ENCODE results near the gene PRR12.

Gene PRR12

GRCh38 chr19:49544154-49544553 lies 46.8 kb upstream of the PRR12 start:
- Histone ChIP-seq H3K4me1 (peaks cover 0 to 4% (median 0%) of the 10 kb centered on the region in 4 donors), H3K27me3 (no peaks in the 10 kb centered on the region), H3K36me3 (peaks cover 0 to 15% (median 3%) of the 10 kb centered on the region in 3 donors), H3K9me3 (no peaks in the 10 kb centered on the region), H3K27ac (no peak overlapping the region), H3K4me3 (no peak overlapping the region)
- no peak for TF ChIP-seq CTCF (IDR thresholded peaks at IDR 0.05)
- no peak for DNase-seq
- intact Hi-C loops (cut with DNase I; ENCODE audit: low total_unique reads): loop anchor here (5.0 kb wide), 1 partner anchor 1807 kb away; no protein-coding TSS in a partner anchor

- intact Hi-C loops (cut with DNase I; ENCODE audit: low total_unique reads): loop anchor here (2.0 kb wide), 2 partner anchors 44 to 72 kb away; partner anchors contain the start of gene FLT3LG
- TF ChIP-seq CTCF (IDR thresholded peaks at IDR 0.05): peak; percentile 75 to 92
- no peaks in the 10 kb centered on the region for H3K9me3 ChIP-seq
These were observed 44.0 kb upstream of the PRR12 start for GRCh38 chr19:49546825-49547565.

DNA sequence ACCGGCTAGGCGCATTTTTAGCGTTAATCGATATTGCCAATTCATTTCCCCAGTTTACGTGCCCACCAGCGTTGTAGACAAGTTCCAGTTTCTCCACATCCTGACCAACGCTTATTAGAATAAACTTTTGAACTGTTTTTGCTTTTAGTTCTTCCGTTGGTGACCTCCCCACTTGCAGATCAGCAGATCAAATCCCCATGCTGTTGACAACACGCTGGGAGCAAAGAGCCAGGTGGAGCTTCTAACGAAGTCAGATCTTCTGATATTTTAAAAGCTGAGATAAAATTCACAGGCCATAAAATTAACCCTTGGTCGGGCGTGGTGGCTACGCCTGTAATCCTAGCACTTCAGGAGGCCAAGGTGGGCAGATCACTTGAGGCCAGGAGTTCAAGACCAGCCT lies 41.9 kb upstream of the PRR12 start:
- peaks cover 0 to 21% (median 8%) of the 10 kb centered on the region in 3 donors for H3K36me3 ChIP-seq
- H3K4me1 ChIP-seq: peaks cover 0 to 4% (median 0%) of the 10 kb centered on the region in 4 donors
- no peaks in the 10 kb centered on the region for H3K9me3 ChIP-seq
- no peak for DNase-seq
- H3K27ac ChIP-seq: no peak overlapping the region
- no peaks in the 10 kb centered on the region for H3K27me3 ChIP-seq
- intact Hi-C loops (cut with DNase I; ENCODE audit: low total_unique reads): no loop called here
- no peak for TF ChIP-seq CTCF (IDR thresholded peaks at IDR 0.05)
- no peak overlapping the region for H3K4me3 ChIP-seq

More at GRCh38 chr19:49546825-49547565, 44.0 kb upstream of the PRR12 start:
- no peak overlapping the region for H3K4me3 ChIP-seq
- peak; percentile 76 to 82 for DNase-seq
- peaks cover 0 to 4% (median 0%) of the 10 kb centered on the region in 4 donors for H3K4me1 ChIP-seq
- peaks cover 0 to 22% (median 4%) of the 10 kb centered on the region in 3 donors for H3K36me3 ChIP-seq
- no peaks in the 10 kb centered on the region for H3K27me3 ChIP-seq
- H3K27ac ChIP-seq: no peak overlapping the region

DNA sequence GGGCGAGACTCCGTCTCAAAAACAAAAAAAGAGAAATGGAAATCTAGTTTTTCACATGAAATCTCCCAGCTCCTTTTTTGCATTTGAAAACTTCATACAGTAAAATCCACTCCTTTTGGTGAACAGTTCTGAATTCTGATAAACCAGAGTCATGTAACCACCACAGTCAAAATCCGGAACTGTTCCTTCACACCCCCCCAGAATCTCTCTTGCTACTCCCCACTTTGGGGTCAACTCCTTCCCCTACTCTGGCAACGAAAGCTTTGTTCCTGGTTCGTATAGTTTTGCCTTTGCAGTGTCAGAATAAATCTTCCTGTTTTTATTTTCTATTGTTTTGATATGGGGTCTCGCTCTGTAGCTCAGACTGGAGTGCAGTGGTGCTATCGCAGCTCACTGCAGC lies 39.5 kb upstream of the PRR12 start:
- H3K27ac ChIP-seq: no peak overlapping the region
- no peak overlapping the region for H3K4me3 ChIP-seq
- intact Hi-C loops (cut with DNase I; ENCODE audit: low total_unique reads): no loop called here

GRCh38 chr19:49552749-49553148 lies 38.2 kb upstream of the PRR12 start:
- Histone ChIP-seq H3K36me3 (peaks cover 21 to 57% (median 43%) of the 10 kb centered on the region in 3 donors), H3K27ac (no peak overlapping the region), H3K4me3 (no peak overlapping the region), H3K4me1 (no peaks in the 10 kb centered on the region), H3K27me3 (no peaks in the 10 kb centered on the region), H3K9me3 (no peaks in the 10 kb centered on the region)
- intact Hi-C loops (cut with DNase I; ENCODE audit: low total_unique reads): no loop called here
- no peak for DNase-seq
- no peak for TF ChIP-seq CTCF (IDR thresholded peaks at IDR 0.05)

More for the DNA sequence above, 39.5 kb upstream of the PRR12 start:
- Histone ChIP-seq H3K9me3 (no peaks in the 10 kb centered on the region), H3K4me1 (peaks cover 0 to 4% (median 0%) of the 10 kb centered on the region in 4 donors), H3K36me3 (peaks cover 9 to 44% (median 31%) of the 10 kb centered on the region in 3 donors), H3K27me3 (no peaks in the 10 kb centered on the region)
- TF ChIP-seq CTCF (IDR thresholded peaks at IDR 0.05): no peak
- DNase-seq: no peak
